T-helper 2 cell treated with Interferon-gamma antibody and Interleukin-4, amounts not matched to agents 100 ng/mL and 5 ng/mL, for 36 hours (primary cell): ENCODE measurements around the gene ELFN2. TPM values are rescaled to one million over a fixed set of nuclear protein-coding genes. Genes with fewer than 3 reads are reported as not detected.
"Not testable (repeated sequence)": the region's sequence is repeated elsewhere in the genome, so short reads cannot be mapped to it uniquely, and the experiment has no call there.

Source experiments
- intact Hi-C: fragments of 100-400 bp; cut with micrococcal nuclease; formaldehyde crosslinking; loops from one replicate; pipeline ENCODE4 v1.15.1; 2023
- total RNA-seq: library from RNA; stranded (reverse); gene quantifications from 2 replicates; pipeline ENCODE4 v1.2.3, GENCODE V29; 2022

Gene ELFN2
- total RNA-seq, 1 donor from 2014 or later: 0.07 TPM

- intact Hi-C loops: no loop called here
These were observed 15.6 kb downstream of the ELFN2 start for GRCh38 chr22:37411655-37412054.

GRCh38 chr22:37410174-37411055, 16.9 kb downstream of the ELFN2 start:
- intact Hi-C loops: no loop called here

GRCh38 chr22:37409459-37410050, 17.7 kb downstream of the ELFN2 start:
- intact Hi-C loops: no loop called here

- intact Hi-C loops: no loop called here
These were observed 18.2 kb downstream of the ELFN2 start for GRCh38 chr22:37409031-37409430.

GRCh38 chr22:37407856-37408255, 19.4 kb downstream of the ELFN2 start:
- intact Hi-C loops: no loop called here

- intact Hi-C loops: no loop called here
These were observed 20.6 kb downstream of the ELFN2 start for GRCh38 chr22:37406441-37407235.

GRCh38 chr22:37404091-37404490, 23.2 kb downstream of the ELFN2 start:
- intact Hi-C loops: no loop called here

- intact Hi-C loops: no loop called here
These were observed 23.9 kb downstream of the ELFN2 start for GRCh38 chr22:37403267-37403960.

- intact Hi-C loops: no loop called here
These were observed 25.1 kb downstream of the ELFN2 start for GRCh38 chr22:37402184-37402506.

GRCh38 chr22:37401401-37402183, 25.7 kb downstream of the ELFN2 start:
- intact Hi-C loops: no loop called here

- intact Hi-C loops: no loop called here
These were observed 26.6 kb downstream of the ELFN2 start for GRCh38 chr22:37400719-37401118.

- intact Hi-C loops: not testable (repeated sequence)
These were observed 27.8 kb downstream of the ELFN2 start for GRCh38 chr22:37399457-37399856.

GRCh38 chr22:37397226-37397625, 30.1 kb downstream of the ELFN2 start:
- intact Hi-C loops: no loop called here

- intact Hi-C loops: no loop called here
These were observed 30.7 kb downstream of the ELFN2 start for GRCh38 chr22:37396488-37397084.

- intact Hi-C loops: no loop called here
These were observed 32.9 kb downstream of the ELFN2 start for GRCh38 chr22:37394341-37394740.

GRCh38 chr22:37393746-37394145, 33.5 kb downstream of the ELFN2 start:
- intact Hi-C loops: no loop called here

GRCh38 chr22:37392721-37393328, 34.5 kb downstream of the ELFN2 start:
- intact Hi-C loops: no loop called here

- intact Hi-C loops: no loop called here
These were observed 35.6 kb downstream of the ELFN2 start for GRCh38 chr22:37391702-37392101.

GRCh38 chr22:37390075-37390474, 37.2 kb downstream of the ELFN2 start:
- intact Hi-C loops: no loop called here

GRCh38 chr22:37388538-37388937, 38.7 kb downstream of the ELFN2 start:
- intact Hi-C loops: no loop called here
